ENCODE measurements around the gene DHX30.

DNA sequence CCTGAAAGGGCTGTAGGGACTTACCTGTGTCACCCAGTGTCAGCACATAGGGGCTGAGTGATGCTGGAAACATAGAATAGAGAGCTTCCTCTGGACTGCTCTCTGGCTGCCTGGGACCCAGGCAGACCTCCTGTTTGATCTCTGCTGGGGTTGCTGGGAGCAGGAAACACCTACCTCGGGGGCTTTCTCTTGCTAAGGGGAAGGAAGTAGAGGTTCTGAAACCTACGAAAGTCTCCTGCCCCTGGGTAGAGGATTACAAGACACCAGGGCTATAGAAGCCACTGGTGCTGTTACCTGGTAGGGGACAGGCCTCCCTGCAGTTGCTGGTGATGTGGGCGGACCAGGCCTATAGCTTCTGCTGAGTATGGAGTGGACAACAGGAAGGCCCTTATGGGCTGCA is 81.7 kb downstream of the DHX30 start:
- TF ChIP-seq, protein P1, sequence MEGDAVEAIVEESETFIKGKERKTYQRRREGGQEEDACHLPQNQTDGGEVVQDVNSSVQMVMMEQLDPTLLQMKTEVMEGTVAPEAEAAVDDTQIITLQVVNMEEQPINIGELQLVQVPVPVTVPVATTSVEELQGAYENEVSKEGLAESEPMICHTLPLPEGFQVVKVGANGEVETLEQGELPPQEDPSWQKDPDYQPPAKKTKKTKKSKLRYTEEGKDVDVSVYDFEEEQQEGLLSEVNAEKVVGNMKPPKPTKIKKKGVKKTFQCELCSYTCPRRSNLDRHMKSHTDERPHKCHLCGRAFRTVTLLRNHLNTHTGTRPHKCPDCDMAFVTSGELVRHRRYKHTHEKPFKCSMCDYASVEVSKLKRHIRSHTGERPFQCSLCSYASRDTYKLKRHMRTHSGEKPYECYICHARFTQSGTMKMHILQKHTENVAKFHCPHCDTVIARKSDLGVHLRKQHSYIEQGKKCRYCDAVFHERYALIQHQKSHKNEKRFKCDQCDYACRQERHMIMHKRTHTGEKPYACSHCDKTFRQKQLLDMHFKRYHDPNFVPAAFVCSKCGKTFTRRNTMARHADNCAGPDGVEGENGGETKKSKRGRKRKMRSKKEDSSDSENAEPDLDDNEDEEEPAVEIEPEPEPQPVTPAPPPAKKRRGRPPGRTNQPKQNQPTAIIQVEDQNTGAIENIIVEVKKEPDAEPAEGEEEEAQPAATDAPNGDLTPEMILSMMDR (IDR thresholded peaks at IDR 0.05; ENCODE audit: insufficient read depth, low read depth, low read length): no peak
- TF ChIP-seq EZH2 (IDR thresholded peaks at IDR 0.05; ENCODE audit: insufficient read depth, low read length): no peak

All from astrocyte (in vitro differentiated cells and primary cell).